HepG2 (cell line): ENCODE data around the gene SND1. TPM values are rescaled to one million over a fixed set of nuclear protein-coding genes. Genes with fewer than 3 reads are reported as not detected.

Experiments used
- ATAC-seq: fragments of 200-7000 bp; cut with Tn5 transposase; 3 replicates; pipeline ENCODE4 v1.9.1; 2020; ENCODE audit warnings: mild to moderate bottlenecking, moderate library complexity
- BruUV-seq: library from RNA; stranded (reverse); fragments of 400-500 nt; replicated peaks from 2 replicates; lab custom pipeline; 2021; lab: Mats Ljungman, UMichigan
- CTCF ChIA-PET: fragments of 300-600 bp; formaldehyde crosslinking; extraction: SDS; loops from one replicate; lab custom pipeline; 2021; ENCODE audit warnings: low total read pairs, inconsistent platforms, low intra/inter-chr PET ratio; lab: Yijun Ruan, JAX
- POLR2A ChIA-PET: fragments of 350-600 bp; sonication (Branson Sonifier 250); formaldehyde crosslinking; loops from one replicate; lab custom pipeline; 2020; ENCODE audit warnings: antibody characterized with exemption, inconsistent platforms; lab: Yijun Ruan, JAX
- DNase-seq: peaks from one replicate; pipeline ENCODE4 v3.0.0-alpha.2; 2015; ENCODE audit warnings: low spot score
- FAIRE-seq: peaks from 3 replicates; lab custom pipeline; 2011; peaks lifted over from hg19 to GRCh38; lab: Jason Lieb, UNC
- H2AFZ ChIP-seq: one replicate; pipeline ENCODE4 v1.6.1; 2011; ENCODE audit warnings: low read length, inconsistent platforms
- H3K27ac ChIP-seq: fragments of 300-600 bp; 3 replicates; pipeline ENCODE4 v1.8.0; 2011; ENCODE audit warnings: mixed run types, mild to moderate bottlenecking, mixed read lengths, low read length, inconsistent platforms; ENCODE audit not compliant: insufficient read depth; ENCODE audit errors: extremely low read length
- H3K27me3 ChIP-seq, 2 experiments: fragments of 200-600 bp in 1 of 2; 2 replicates in 1 of 2; 3 replicates in 1 of 2; pipeline versions ENCODE4 v1.6.0 to v1.8.0; 2011; ENCODE audit warnings: low read length in 2 of 2, mild to moderate bottlenecking in 2 of 2, moderate library complexity in 2 of 2, inconsistent platforms in 1 of 2; ENCODE audit not compliant: insufficient read depth in 2 of 2, control insufficient read depth in 1 of 2
- H3K36me3 ChIP-seq, 2 experiments: fragments of 200-600 bp in 1 of 2; replicated peaks in 1 of 2; 2 replicates in 1 of 2; 3 replicates in 1 of 2; pipeline versions ENCODE4 v1.5.1 to v1.8.0; 2011; ENCODE audit warnings: low read length in 2 of 2, inconsistent platforms in 1 of 2; ENCODE audit not compliant: insufficient read depth in 2 of 2, control insufficient read depth in 1 of 2
- H3K4me1 ChIP-seq: 2 replicates; pipeline ENCODE4 v1.5.1; 2012; ENCODE audit warnings: low read length, inconsistent platforms; ENCODE audit not compliant: insufficient read depth
- H3K4me2 ChIP-seq: 2 replicates; pipeline ENCODE4 v1.6.0; 2011; ENCODE audit warnings: low read depth, low read length, inconsistent platforms
- H3K4me3 ChIP-seq, 3 experiments: fragments of 200-600 bp in 1 of 3; sonication (generic), shearing (Covaris generic) in 1 of 3; replicated peaks in 1 of 3; 2 replicates each; pipeline ENCODE4 v1.5.1; 2011 to 2016; ENCODE audit warnings: low read length in 3 of 3, inconsistent platforms in 2 of 3, low read depth in 2 of 3, mild to moderate bottlenecking in 2 of 3, control low read depth in 1 of 3, mixed read lengths in 1 of 3; ENCODE audit not compliant: insufficient read depth in 1 of 3
- H3K79me2 ChIP-seq: one replicate; pipeline ENCODE4 v1.6.1; 2011; ENCODE audit warnings: low read length, inconsistent platforms; ENCODE audit not compliant: insufficient read depth
- H3K9ac ChIP-seq: 2 replicates; pipeline ENCODE4 v1.6.0; 2011; ENCODE audit warnings: mild to moderate bottlenecking, low read depth, low read length, inconsistent platforms; ENCODE audit not compliant: insufficient read depth
- H3K9me3 ChIP-seq: 2 replicates; pipeline ENCODE4 v1.5.1; 2012; ENCODE audit warnings: mild to moderate bottlenecking, low read length
- H4K20me1 ChIP-seq: 2 replicates; pipeline ENCODE4 v1.6.0; 2011; ENCODE audit warnings: inconsistent platforms, mild to moderate bottlenecking, low read length, moderate library complexity; ENCODE audit not compliant: insufficient read depth
- CEBPZ ChIP-seq: IDR thresholded peaks from 2 replicates; pipeline ENCODE4 v1.6.1; 2012; ENCODE audit warnings: low read length, improper control_type of control experiment
- MTA3 ChIP-seq: sonication (generic); formaldehyde crosslinking; IDR thresholded peaks from 2 replicates; pipeline ENCODE4 v1.4.0; 2020; ENCODE audit warnings: missing genetic modification reagents
- MYNN ChIP-seq: sonication (generic); formaldehyde crosslinking; IDR thresholded peaks from 2 replicates; pipeline ENCODE4 v1.4.0; 2020; ENCODE audit warnings: mild to moderate bottlenecking, low read depth, missing genetic modification reagents
- PAF1 ChIP-seq: IDR thresholded peaks from 2 replicates; pipeline ENCODE4 v1.6.1; 2016; ENCODE audit warnings: missing genetic modification reagents, missing compliant biosample characterization
- PCBP2 ChIP-seq: fragments of 200-400 bp; formaldehyde crosslinking; optimal IDR thresholded peaks from 2 replicates; pipeline ENCODE3; 2018; ENCODE audit warnings: low read length, low read depth; ENCODE audit not compliant: poor library complexity, severe bottlenecking
- PHF21A ChIP-seq: sonication (generic); formaldehyde crosslinking; IDR thresholded peaks from 2 replicates; pipeline ENCODE4 v1.5.0; 2020; ENCODE audit warnings: mild to moderate bottlenecking, missing genetic modification reagents
- REPIN1 ChIP-seq: sonication (generic); formaldehyde crosslinking; IDR thresholded peaks from 2 replicates; pipeline ENCODE4 v1.8.0; 2022; ENCODE audit warnings: missing genetic modification reagents, low read depth, mild to moderate bottlenecking, borderline replicate concordance
- RNF219 ChIP-seq: sonication (generic); formaldehyde crosslinking; IDR thresholded peaks from 2 replicates; pipeline ENCODE4 v1.5.0; 2020; ENCODE audit warnings: mild to moderate bottlenecking, missing genetic modification reagents
- SOX6 ChIP-seq, 2 experiments: fragments of 450-650 bp in 1 of 2; sonication (generic) in 1 of 2; formaldehyde crosslinking in 1 of 2; IDR thresholded peaks; 2 replicates each; pipeline versions ENCODE4 v1.4.0 to v1.6.1; 2017 to 2020; ENCODE audit warnings: antibody characterized with exemption in 1 of 2, mild to moderate bottlenecking in 1 of 2, missing genetic modification reagents in 1 of 2
- ZNF180 ChIP-seq: sonication (generic); formaldehyde crosslinking; IDR thresholded peaks from 2 replicates; pipeline ENCODE4 v1.4.0; 2020; ENCODE audit warnings: low read depth, missing genetic modification reagents, borderline replicate concordance
- ZNF773 ChIP-seq: sonication (generic); formaldehyde crosslinking; IDR thresholded peaks from 2 replicates; pipeline ENCODE4 v1.4.0; 2020; ENCODE audit warnings: missing genetic modification reagents, borderline replicate concordance
- WGBS: methylation state at CpG from one replicate; pipeline ENCODE4 v1.1.6; 2017; ENCODE audit warnings: low lambda C conversion rate; 5-methylcytosine and 5-hydroxymethylcytosine counted together
- in situ Hi-C: cut with HindIII; loops from 2 replicates; pipeline ENCODE4 v1.10.0; 2017; ENCODE audit warnings: low pct_unique_long_range_greater_than_20kb; ENCODE audit not compliant: extremely low pct_ligation_motif_present
- intact Hi-C: fragments of 100-400 bp; cut with micrococcal nuclease; formaldehyde crosslinking; loops from one replicate; pipeline ENCODE4 v1.10.0; 2022; ENCODE audit not compliant: unreplicated experiment
- polyA plus RNA-seq, 8 experiments: library from polyadenylated mRNA; depleted of rRNA in 3 of 8; stranded (reverse) in 7 of 8; unstranded in 1 of 8; fragments of >200 nt; fragmentation: Illumina TruSeq in 4 of 8; extraction: Trizol in 4 of 8; gene quantifications; 2 replicates each; pipeline versions ENCODE4 v1.2.1 to v1.2.3, GENCODE V29; 2011 to 2016; ENCODE audit warnings: low read depth in 4 of 8, missing spikeins in 1 of 8, mixed read lengths in 1 of 8; ENCODE audit not compliant: insufficient read depth in 1 of 8
- total RNA-seq, 5 experiments: library from RNA; depleted of rRNA; stranded (reverse); fragments of >200 nt; fragmentation: Illumina TruSeq; extraction: Trizol; gene quantifications; 2 replicates each; pipeline ENCODE4 v1.2.3, GENCODE V29; 2016; ENCODE audit warnings: low read depth in 1 of 5
- TF ChIP-seq, protein P1 (sequence below): IDR thresholded peaks from 2 replicates; pipeline ENCODE4 v1.6.1; 2016; ENCODE audit warnings: missing compliant biosample characterization, missing genetic modification reagents, borderline replicate concordance

The SND1 gene
- total and polyA plus RNA-seq, 2 of the 13 experiments (the other 11 are each of a cell fraction or from before 2014, with no cell fraction given): 110 to 182 TPM

GRCh38 chr7:128131115-128131514, 479.1 kb downstream of the SND1 start:
- POLR2A ChIA-PET: no interaction called here
- no peak for DNase-seq
- Histone ChIP-seq H3K9me3 (no peaks in the 10 kb centered on the region), H3K4me3 (no peak overlapping the region), H3K27me3 (peaks cover 2 to 50% of the 10 kb centered on the region in 2 experiments), H3K36me3 (no peaks in the 10 kb centered on the region), H4K20me1 (no peaks in the 10 kb centered on the region), H3K79me2 (no peaks in the 10 kb centered on the region), H3K4me1 (peaks cover 8% of the 10 kb centered on the region), H3K4me2 (no peak overlapping the region), H3K27ac (no peak overlapping the region)
- ATAC-seq: no peak
- CTCF ChIA-PET: no interaction called here
- intact Hi-C loops: no loop called here
- in situ Hi-C loops: no loop called here
- TF ChIP-seq SOX6 (IDR thresholded peaks at IDR 0.05): no peak
- no peak for TF ChIP-seq SOX6 (CRISPR knock-in tag; IDR thresholded peaks at IDR 0.05)
- TF ChIP-seq, all 625 proteins: peak for 0
- no TSS peak for BruUV-seq
- WGBS: 0% methylated on average over 2 of the region's 2 CpGs
- no peak overlapping the region for H3K9ac ChIP-seq
- FAIRE-seq: no peak
- no peak overlapping the region for H2AFZ ChIP-seq

GRCh38 chr7:128131731-128132130, 479.7 kb downstream of the SND1 start:
- H3K9ac ChIP-seq: no peak overlapping the region
- 23% methylated on average over 4 of the region's 4 CpGs for WGBS
- CTCF ChIA-PET: no interaction called here
- no peak overlapping the region for H3K4me3 ChIP-seq
- no peak overlapping the region for H3K27ac ChIP-seq
- intact Hi-C loops (no loop called here), in situ Hi-C loops (no loop called here)
- no peaks in the 10 kb centered on the region for H3K9me3 ChIP-seq
- H3K79me2 ChIP-seq: no peaks in the 10 kb centered on the region
- no peak for FAIRE-seq
- DNase-seq: no peak
- H2AFZ ChIP-seq: no peak overlapping the region
- no peaks in the 10 kb centered on the region for H3K36me3 ChIP-seq
- POLR2A ChIA-PET: no interaction called here
- ATAC-seq: no peak
- no peak overlapping the region for H3K4me2 ChIP-seq
- H3K4me1 ChIP-seq: peaks cover 8% of the 10 kb centered on the region
- H3K27me3 ChIP-seq: peaks cover 2 to 54% of the 10 kb centered on the region in 2 experiments
- BruUV-seq: no TSS peak
- H4K20me1 ChIP-seq: no peaks in the 10 kb centered on the region
- TF ChIP-seq ZNF773 (CRISPR knock-in tag): no peak
- no peak for TF ChIP-seq MTA3
- TF ChIP-seq ZNF180: no peak
- TF ChIP-seq REPIN1 (CRISPR knock-in tag): no peak
- no peak for TF ChIP-seq PHF21A (CRISPR knock-in tag)
- TF ChIP-seq, protein P1, sequence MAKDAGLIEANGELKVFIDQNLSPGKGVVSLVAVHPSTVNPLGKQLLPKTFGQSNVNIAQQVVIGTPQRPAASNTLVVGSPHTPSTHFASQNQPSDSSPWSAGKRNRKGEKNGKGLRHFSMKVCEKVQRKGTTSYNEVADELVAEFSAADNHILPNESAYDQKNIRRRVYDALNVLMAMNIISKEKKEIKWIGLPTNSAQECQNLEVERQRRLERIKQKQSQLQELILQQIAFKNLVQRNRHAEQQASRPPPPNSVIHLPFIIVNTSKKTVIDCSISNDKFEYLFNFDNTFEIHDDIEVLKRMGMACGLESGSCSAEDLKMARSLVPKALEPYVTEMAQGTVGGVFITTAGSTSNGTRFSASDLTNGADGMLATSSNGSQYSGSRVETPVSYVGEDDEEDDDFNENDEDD (CRISPR knock-in tag): no peak
- no peak for TF ChIP-seq RNF219 (CRISPR knock-in tag)
- TF ChIP-seq PAF1 (CRISPR knock-in tag): no peak
- TF ChIP-seq CEBPZ: no peak
- TF ChIP-seq PCBP2: no peak
- no peak for TF ChIP-seq MYNN (CRISPR knock-in tag)
